Keratinocyte (primary cell): ENCODE measurements around the gene MGME1. TPM values are rescaled to one million over a fixed set of nuclear protein-coding genes. Genes with fewer than 3 reads are reported as not detected.

Experiments used
- DNase-seq: peaks from one replicate; pipeline ENCODE4 v3.0.0-alpha.2; 2011; ENCODE audit warnings: low read depth, missing footprints, low spot score
- FAIRE-seq: peaks from 2 replicates; lab custom pipeline; 2011; peaks lifted over from hg19 to GRCh38; lab: Jason Lieb, UNC
- H2AFZ ChIP-seq: 2 replicates; pipeline ENCODE4 v1.6.0; 2012; ENCODE audit warnings: low read length, control low read depth, inconsistent platforms; ENCODE audit not compliant: control insufficient read depth
- H3K27ac ChIP-seq: 2 replicates; pipeline ENCODE4 v1.5.1; 2011; ENCODE audit warnings: low read length; ENCODE audit not compliant: control insufficient read depth, insufficient read depth
- H3K27me3 ChIP-seq: 3 replicates; pipeline ENCODE4 v1.6.0; 2011; ENCODE audit warnings: low read length; ENCODE audit not compliant: control insufficient read depth, insufficient read depth; ENCODE audit errors: extremely low read depth
- H3K36me3 ChIP-seq, 2 experiments: 2 replicates in 1 of 2; 3 replicates in 1 of 2; pipeline ENCODE4 v1.5.1; 2011; ENCODE audit warnings: low read length in 2 of 2, mild to moderate bottlenecking in 1 of 2; ENCODE audit not compliant: control insufficient read depth in 2 of 2, insufficient read depth in 2 of 2; ENCODE audit errors: extremely low read depth in 1 of 2
- H3K4me1 ChIP-seq: 3 replicates; pipeline ENCODE4 v1.5.1; 2011; ENCODE audit warnings: low read length; ENCODE audit not compliant: control insufficient read depth, insufficient read depth; ENCODE audit errors: extremely low read depth
- H3K4me2 ChIP-seq: 3 replicates; pipeline ENCODE4 v1.6.0; 2011; ENCODE audit warnings: low read depth, low read length; ENCODE audit not compliant: control insufficient read depth, insufficient read depth; ENCODE audit errors: extremely low read depth
- H3K4me3 ChIP-seq, 3 experiments: fragments of 200-600 bp in 1 of 3; sonication (generic) in 1 of 3; 2 replicates in 2 of 3; 3 replicates in 1 of 3; pipeline ENCODE4 v1.5.1; 2011 to 2016; ENCODE audit warnings: low read length in 3 of 3, mild to moderate bottlenecking in 3 of 3, control low read depth in 2 of 3, inconsistent platforms in 1 of 3, low read depth in 1 of 3, mixed read lengths in 1 of 3, mixed run types in 1 of 3, moderate library complexity in 1 of 3; ENCODE audit not compliant: control insufficient read depth in 2 of 3, insufficient read depth in 2 of 3; ENCODE audit errors: extremely low read depth in 1 of 3
- H3K79me2 ChIP-seq: 2 replicates; pipeline ENCODE4 v1.6.0; 2012; ENCODE audit warnings: low read length; ENCODE audit not compliant: control insufficient read depth, insufficient read depth
- H3K9ac ChIP-seq: 3 replicates; pipeline ENCODE4 v1.6.0; 2011; ENCODE audit warnings: low read length; ENCODE audit not compliant: control insufficient read depth, insufficient read depth; ENCODE audit errors: extremely low read depth
- H3K9me1 ChIP-seq: 3 replicates; pipeline ENCODE4 v1.6.0; 2011; ENCODE audit warnings: low read length; ENCODE audit not compliant: control insufficient read depth, insufficient read depth; ENCODE audit errors: extremely low read depth
- H3K9me3 ChIP-seq: 2 replicates; pipeline ENCODE4 v1.5.1; 2012; ENCODE audit warnings: low read depth, low read length; ENCODE audit not compliant: control insufficient read depth
- H4K20me1 ChIP-seq: 3 replicates; pipeline ENCODE4 v1.6.0; 2011; ENCODE audit warnings: low read length; ENCODE audit not compliant: control insufficient read depth, insufficient read depth; ENCODE audit errors: extremely low read depth
- EZH2 ChIP-seq: IDR thresholded peaks from one replicate; pipeline ENCODE4 v1.6.1; 2012; ENCODE audit warnings: inconsistent platforms, mild to moderate bottlenecking, low read length, moderate library complexity
- dilution Hi-C: fragments of 300-500 bp; cut with MboI; formaldehyde crosslinking; loops from one replicate; pipeline ENCODE4 v1.7.0; 2020; ENCODE audit warnings: low sequenced_read_pairs; ENCODE audit not compliant: extremely low pct_ligation_motif_present
- polyA plus RNA-seq, 5 experiments: library from polyadenylated mRNA; depleted of rRNA in 3 of 5; stranded (reverse) in 3 of 5; stranded (forward) in 1 of 5; unstranded in 1 of 5; fragments of >200 nt; gene quantifications; 1 replicate in 1 of 5; 2 replicates in 3 of 5; 3 replicates in 1 of 5; pipeline versions ENCODE4 v1.2.1 to v1.2.3, GENCODE V29; 2011 to 2012; ENCODE audit warnings: missing spikeins in 2 of 5, low read depth in 1 of 5, low replicate concordance in 1 of 5
- TF ChIP-seq, protein P1 (sequence below), 3 experiments: IDR thresholded peaks in 1 of 3; conservative IDR thresholded peaks in 1 of 3; optimal IDR thresholded peaks in 1 of 3; 2 replicates in 2 of 3; 3 replicates in 1 of 3; pipeline versions ENCODE3 to v1.5.1; 2011; ENCODE audit warnings: low read length in 3 of 3, mild to moderate bottlenecking in 3 of 3, moderate library complexity in 2 of 3, control low read depth in 1 of 3, inconsistent platforms in 1 of 3; ENCODE audit not compliant: insufficient read depth in 2 of 3; ENCODE audit errors: extremely low read depth in 1 of 3

The MGME1 gene
- polyA plus RNA-seq, 1 donor (not counting 4 experiments of a cell fraction or from before 2014, with no cell fraction given): 31.6 TPM

DNA sequence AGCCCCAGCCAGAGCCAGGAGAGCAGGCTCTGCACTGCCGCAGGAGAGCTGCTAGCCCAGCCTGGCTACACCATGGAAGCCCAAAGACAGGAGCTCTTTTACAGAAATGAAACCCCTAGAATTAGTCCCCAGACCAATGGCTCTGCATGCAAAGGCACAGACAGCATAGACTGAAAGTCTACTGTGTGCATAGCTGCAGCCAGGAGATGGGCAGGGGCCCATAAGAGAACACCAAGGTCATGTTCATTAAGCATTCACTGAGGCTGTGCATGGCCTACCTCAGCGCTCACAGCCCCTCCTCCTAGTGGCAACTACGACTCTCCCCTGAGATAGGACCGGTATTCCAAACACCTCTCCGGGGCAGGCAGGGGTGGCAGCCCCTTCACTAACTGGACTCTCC, 35.1 kb upstream of the MGME1 start:
- no peak for FAIRE-seq
- no peaks in the 10 kb centered on the region for H3K9me1 ChIP-seq
- no peaks in the 10 kb centered on the region for H4K20me1 ChIP-seq
- no peak overlapping the region for H3K4me2 ChIP-seq
- H3K4me1 ChIP-seq: peaks cover 2% of the 10 kb centered on the region
- no peak overlapping the region for H2AFZ ChIP-seq
- no peak overlapping the region for H3K9ac ChIP-seq
- dilution Hi-C loops: no loop called here
- no peak for DNase-seq
- TF ChIP-seq, protein P1, sequence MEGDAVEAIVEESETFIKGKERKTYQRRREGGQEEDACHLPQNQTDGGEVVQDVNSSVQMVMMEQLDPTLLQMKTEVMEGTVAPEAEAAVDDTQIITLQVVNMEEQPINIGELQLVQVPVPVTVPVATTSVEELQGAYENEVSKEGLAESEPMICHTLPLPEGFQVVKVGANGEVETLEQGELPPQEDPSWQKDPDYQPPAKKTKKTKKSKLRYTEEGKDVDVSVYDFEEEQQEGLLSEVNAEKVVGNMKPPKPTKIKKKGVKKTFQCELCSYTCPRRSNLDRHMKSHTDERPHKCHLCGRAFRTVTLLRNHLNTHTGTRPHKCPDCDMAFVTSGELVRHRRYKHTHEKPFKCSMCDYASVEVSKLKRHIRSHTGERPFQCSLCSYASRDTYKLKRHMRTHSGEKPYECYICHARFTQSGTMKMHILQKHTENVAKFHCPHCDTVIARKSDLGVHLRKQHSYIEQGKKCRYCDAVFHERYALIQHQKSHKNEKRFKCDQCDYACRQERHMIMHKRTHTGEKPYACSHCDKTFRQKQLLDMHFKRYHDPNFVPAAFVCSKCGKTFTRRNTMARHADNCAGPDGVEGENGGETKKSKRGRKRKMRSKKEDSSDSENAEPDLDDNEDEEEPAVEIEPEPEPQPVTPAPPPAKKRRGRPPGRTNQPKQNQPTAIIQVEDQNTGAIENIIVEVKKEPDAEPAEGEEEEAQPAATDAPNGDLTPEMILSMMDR (optimal IDR thresholded peaks at IDR 0.05 in 1 of 3, IDR thresholded peaks at IDR 0.05 in 1 of 3, conservative IDR thresholded peaks at IDR 0.05 in 1 of 3; ENCODE audit: extremely low read depth in 1 of 3, insufficient read depth in 2 of 3, low read length in 3 of 3): no peak
- TF ChIP-seq EZH2: no peak
- no peaks in the 10 kb centered on the region for H3K9me3 ChIP-seq
- no peaks in the 10 kb centered on the region for H3K27me3 ChIP-seq
- H3K4me3 ChIP-seq: no peak overlapping the region
- no peaks in the 10 kb centered on the region for H3K36me3 ChIP-seq
- H3K27ac ChIP-seq: no peak overlapping the region
- H3K79me2 ChIP-seq: no peaks in the 10 kb centered on the region

DNA sequence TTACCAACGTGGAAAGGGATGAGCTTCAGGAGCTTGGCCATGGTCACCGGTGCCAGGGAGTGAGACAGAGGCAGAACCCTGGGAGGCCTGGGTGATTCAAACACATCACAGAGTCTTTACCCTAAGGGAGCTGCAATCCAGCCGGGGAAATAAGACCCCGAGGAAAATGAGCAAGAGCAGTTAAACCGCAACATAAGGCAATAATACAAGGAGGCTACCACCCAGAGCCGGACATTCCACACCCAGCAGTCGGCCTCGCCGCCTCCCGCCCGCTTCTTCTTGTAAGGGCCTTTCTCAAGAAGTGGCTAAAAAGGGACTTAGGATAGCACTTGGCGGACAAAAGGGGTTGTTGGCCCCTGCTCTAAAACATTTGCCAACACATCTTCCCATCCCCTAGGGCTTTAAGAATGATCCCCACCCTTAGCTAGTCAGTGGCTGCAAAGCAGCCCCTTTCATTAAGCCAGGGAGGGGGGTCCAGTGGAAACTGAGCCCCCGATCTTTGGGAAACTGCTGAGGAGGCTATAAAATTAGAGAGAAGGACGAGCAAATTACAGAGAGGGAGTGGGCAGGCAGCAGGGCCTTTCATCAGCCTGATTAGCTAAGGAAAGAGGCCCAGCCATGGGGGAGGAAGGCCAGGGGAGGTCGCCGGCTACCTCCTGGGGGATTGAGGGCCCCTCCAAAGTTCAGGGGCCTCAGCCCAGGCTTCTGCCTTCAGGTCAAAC, 34.5 kb upstream of the MGME1 start:
- TF ChIP-seq, protein P1 (optimal IDR thresholded peaks at IDR 0.05 in 1 of 3, IDR thresholded peaks at IDR 0.05 in 1 of 3, conservative IDR thresholded peaks at IDR 0.05 in 1 of 3; ENCODE audit: extremely low read depth in 1 of 3, insufficient read depth in 2 of 3, low read length in 3 of 3): no peak
- TF ChIP-seq EZH2: no peak
- no peak overlapping the region for H2AFZ ChIP-seq
- no peak overlapping the region for H3K4me3 ChIP-seq
- no peak overlapping the region for H3K4me2 ChIP-seq
- no peaks in the 10 kb centered on the region for H3K4me1 ChIP-seq
- no peak overlapping the region for H3K27ac ChIP-seq
- no peaks in the 10 kb centered on the region for H3K79me2 ChIP-seq
- H4K20me1 ChIP-seq: no peaks in the 10 kb centered on the region
- H3K36me3 ChIP-seq: no peaks in the 10 kb centered on the region
- DNase-seq (no peak), FAIRE-seq (no peak)
- no peaks in the 10 kb centered on the region for H3K9me1 ChIP-seq
- H3K27me3 ChIP-seq: no peaks in the 10 kb centered on the region
- dilution Hi-C loops: no loop called here
- H3K9me3 ChIP-seq: no peaks in the 10 kb centered on the region
- no peak overlapping the region for H3K9ac ChIP-seq
